ENCODE data around the gene ARHGEF28.

The ARHGEF28 gene

DNA sequence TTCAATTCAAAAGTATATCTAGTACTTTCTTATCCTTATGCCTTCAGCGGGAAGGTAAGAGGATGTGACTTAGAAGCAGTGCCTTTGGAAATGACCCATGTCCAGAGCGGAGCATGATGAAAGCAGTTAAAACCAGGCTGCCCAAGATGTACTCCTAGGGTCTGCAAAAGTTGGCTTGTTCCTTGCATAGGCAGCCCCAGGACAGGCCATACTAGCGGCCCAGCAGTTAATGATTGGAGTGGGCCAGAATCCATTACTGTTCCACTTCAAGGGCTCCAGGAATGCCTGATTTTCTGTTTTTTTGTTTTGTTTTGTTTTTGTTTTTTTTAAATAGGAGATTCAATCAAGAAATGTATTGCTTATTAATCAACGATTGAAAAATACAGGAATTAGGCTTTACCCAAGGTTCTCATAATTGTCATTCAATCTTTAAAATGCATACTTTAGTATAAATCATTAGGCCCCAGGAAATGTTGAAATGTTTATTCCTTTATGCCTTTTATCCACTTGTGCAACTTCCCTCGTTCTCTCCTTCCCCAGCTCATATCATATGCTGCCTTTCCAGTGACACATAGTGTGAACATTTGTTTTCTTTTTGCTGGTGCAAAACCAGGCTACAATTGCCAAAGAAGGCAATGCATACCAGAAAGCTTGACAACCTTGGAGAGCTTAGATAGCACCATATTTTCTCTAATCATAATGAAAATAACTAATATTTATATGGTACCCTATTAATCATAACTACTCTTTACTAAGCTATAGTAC lies 190.8 kb downstream of the ARHGEF28 start:
- H3K27ac Mint-ChIP-seq, result no peak overlapping the region
- H3K4me3 Mint-ChIP-seq, result no peak overlapping the region
- no peaks in the 10 kb centered on the region for H3K9me3 Mint-ChIP-seq
- no peaks in the 10 kb centered on the region for H3K4me1 Mint-ChIP-seq
- H3K27me3 Mint-ChIP-seq, result peaks cover 13% of the 10 kb centered on the region
- DNase-seq (ENCODE audit: low spot score in 2 of 2) (no peak), ATAC-seq (ENCODE audit: low read depth) (no peak)
- no peaks in the 10 kb centered on the region for H3K36me3 Mint-ChIP-seq

DNA sequence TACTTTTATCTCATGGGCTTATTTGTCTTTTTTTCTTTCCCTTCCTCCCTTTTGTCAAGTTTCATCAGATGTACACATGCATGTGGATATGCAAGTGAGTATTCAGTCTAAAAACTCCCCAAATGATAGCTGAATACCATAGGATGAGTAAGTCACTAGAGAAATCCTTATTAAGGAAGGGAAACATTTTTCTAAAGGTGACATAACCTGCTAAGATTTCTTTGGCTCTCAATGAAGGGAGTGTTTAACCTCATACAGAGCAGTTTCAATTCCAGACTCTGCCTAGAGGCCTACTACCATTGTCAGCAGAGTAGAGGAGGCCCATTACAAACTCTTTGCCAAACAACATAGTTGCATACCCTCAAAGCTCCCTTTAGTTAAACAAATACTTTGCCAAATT lies 192.4 kb downstream of the ARHGEF28 start:
- DNase-seq (ENCODE audit: low spot score in 2 of 2), result no peak

DNA sequence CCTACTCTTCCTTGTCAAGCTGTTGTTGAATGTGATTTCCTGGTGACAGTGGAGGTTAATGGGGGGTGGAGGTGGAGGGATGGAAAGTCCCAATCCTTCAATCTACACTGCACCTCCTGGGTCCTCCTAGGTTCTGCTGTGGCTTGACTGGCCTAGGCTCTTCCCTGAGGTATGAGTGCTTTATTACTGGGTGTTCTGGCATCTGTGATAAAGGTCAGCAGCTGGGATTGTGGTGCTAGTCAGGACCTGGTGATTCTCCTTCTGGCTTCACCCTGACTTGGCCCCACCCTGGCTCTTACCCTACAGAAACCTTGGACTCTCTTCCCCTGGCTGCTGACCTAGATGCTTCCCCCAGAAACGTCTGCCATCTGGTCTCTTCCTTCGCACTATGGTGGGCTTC lies 194.3 kb downstream of the ARHGEF28 start:
- Mint-ChIP-seq H3K27ac (no peak overlapping the region), H3K4me3 (no peak overlapping the region), H3K9me3 (no peaks in the 10 kb centered on the region), H3K36me3 (no peaks in the 10 kb centered on the region), H3K4me1 (no peaks in the 10 kb centered on the region), H3K27me3 (peaks cover 3% of the 10 kb centered on the region)
- ATAC-seq (ENCODE audit: low read depth), result no peak
- DNase-seq (ENCODE audit: low spot score in 2 of 2), result no peak

More for the DNA sequence above, 192.4 kb downstream of the ARHGEF28 start:
- H3K27ac Mint-ChIP-seq, result no peak overlapping the region
- no peak overlapping the region for H3K4me3 Mint-ChIP-seq
- no peaks in the 10 kb centered on the region for H3K9me3 Mint-ChIP-seq
- no peaks in the 10 kb centered on the region for H3K36me3 Mint-ChIP-seq
- H3K27me3 Mint-ChIP-seq, result peaks cover 6% of the 10 kb centered on the region
- H3K4me1 Mint-ChIP-seq, result no peaks in the 10 kb centered on the region
- ATAC-seq (ENCODE audit: low read depth), result no peak

- Mint-ChIP-seq H3K27me3 (peaks cover 2% of the 10 kb centered on the region), H3K9me3 (no peaks in the 10 kb centered on the region), H3K4me3 (no peak overlapping the region), H3K4me1 (no peaks in the 10 kb centered on the region), H3K27ac (no peak overlapping the region), H3K36me3 (no peaks in the 10 kb centered on the region)
- no peak for DNase-seq (ENCODE audit: low spot score in 2 of 2)
- no peak for ATAC-seq (ENCODE audit: low read depth)
These were observed 195.0 kb downstream of the ARHGEF28 start for GRCh38 chr5:73821003-73821402.

DNA sequence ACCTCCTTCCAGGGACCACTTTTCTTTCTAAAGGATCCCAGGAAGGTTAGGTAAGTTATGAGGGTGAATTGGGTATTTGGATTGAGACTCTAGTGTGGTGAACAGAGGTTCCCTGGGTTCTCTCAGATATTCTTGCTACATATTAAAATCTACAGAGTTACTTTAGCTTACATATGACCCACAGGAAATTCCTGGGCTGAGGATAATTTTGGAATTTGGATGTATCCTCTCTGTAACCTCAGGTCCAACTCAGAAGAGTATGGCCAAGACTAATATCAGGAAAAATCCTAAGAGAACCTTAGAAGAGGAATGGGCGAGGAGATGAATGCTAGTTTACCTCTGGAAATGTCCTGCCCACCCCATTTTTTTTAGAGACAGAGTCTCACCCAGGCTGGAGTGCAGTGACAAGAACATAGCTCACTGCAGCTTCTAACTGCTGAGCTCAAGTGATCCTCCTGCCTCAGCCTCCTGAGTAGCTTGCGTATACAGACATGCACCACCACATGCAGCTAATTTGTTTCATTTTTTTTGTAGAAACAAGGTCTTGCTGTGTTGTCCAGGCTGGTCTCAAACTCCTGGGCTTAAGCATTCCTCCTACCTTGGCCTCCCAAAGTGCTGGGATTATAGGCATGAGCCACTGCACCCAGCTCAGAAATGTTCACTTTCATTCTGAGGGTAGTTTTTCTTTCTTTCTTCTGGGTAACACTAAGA lies 196.4 kb downstream of the ARHGEF28 start:
- Mint-ChIP-seq H3K27ac (no peak overlapping the region), H3K27me3 (peaks cover 2% of the 10 kb centered on the region), H3K4me1 (no peaks in the 10 kb centered on the region), H3K9me3 (no peaks in the 10 kb centered on the region), H3K36me3 (no peaks in the 10 kb centered on the region), H3K4me3 (no peak overlapping the region)
- no peak for ATAC-seq (ENCODE audit: low read depth)
- DNase-seq (ENCODE audit: low spot score in 2 of 2), result no peak

DNA sequence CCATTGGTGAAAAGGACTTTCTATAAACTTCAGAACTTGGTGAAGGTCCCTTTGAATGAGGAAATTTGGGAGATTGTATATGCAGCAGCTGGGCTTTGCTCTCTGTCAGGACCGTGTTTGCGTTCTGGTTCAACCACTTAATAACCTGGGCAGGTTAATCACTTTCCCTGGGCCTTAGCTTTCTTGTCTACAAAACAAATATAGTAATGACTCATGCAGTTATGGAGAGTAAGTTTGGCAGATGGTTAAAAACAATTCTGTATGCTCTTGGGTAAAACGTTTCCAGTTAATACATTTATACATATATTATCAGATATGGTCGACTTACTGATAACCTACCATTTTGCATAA lies 197.0 kb downstream of the ARHGEF28 start:
- Mint-ChIP-seq H3K36me3 (no peaks in the 10 kb centered on the region), H3K27me3 (no peaks in the 10 kb centered on the region), H3K27ac (no peak overlapping the region), H3K4me1 (no peaks in the 10 kb centered on the region), H3K4me3 (no peak overlapping the region), H3K9me3 (no peaks in the 10 kb centered on the region)
- ATAC-seq (ENCODE audit: low read depth), result no peak
- no peak for DNase-seq (ENCODE audit: low spot score in 2 of 2)

GRCh38 chr5:73823508-73823925 lies 197.5 kb downstream of the ARHGEF28 start:
- H3K4me3 Mint-ChIP-seq, result no peak overlapping the region

DNA sequence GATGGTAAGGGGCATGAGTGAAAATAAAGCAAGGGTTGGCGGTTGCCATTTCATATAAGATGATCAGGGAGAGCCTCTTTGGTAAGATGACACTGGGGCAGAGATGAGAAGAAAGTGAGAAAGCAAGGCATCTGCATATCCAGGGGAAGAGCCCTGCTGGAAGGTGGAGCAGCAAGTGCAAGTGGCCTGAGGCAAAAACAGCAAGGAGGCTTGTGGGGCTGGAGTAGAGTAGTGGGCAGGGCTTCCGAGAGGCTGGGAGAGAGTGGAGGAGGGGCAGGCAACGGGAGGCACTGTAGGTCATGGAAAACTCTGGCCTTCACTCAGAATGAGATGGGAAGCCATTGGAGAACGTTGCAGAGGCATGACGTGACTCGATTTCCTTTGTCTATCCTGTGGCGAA lies 199.2 kb downstream of the ARHGEF28 start:
- no peaks in the 10 kb centered on the region for H3K4me1 Mint-ChIP-seq
- H3K9me3 Mint-ChIP-seq, result no peaks in the 10 kb centered on the region
- no peaks in the 10 kb centered on the region for H3K36me3 Mint-ChIP-seq

More at GRCh38 chr5:73823508-73823925, 197.5 kb downstream of the ARHGEF28 start:
- no peak for DNase-seq (ENCODE audit: low spot score in 2 of 2)
- H3K9me3 Mint-ChIP-seq, result no peaks in the 10 kb centered on the region
- ATAC-seq (ENCODE audit: low read depth), result no peak
- H3K4me1 Mint-ChIP-seq, result no peaks in the 10 kb centered on the region
- no peak overlapping the region for H3K27ac Mint-ChIP-seq
- H3K36me3 Mint-ChIP-seq, result no peaks in the 10 kb centered on the region
- H3K27me3 Mint-ChIP-seq, result no peaks in the 10 kb centered on the region

DNA sequence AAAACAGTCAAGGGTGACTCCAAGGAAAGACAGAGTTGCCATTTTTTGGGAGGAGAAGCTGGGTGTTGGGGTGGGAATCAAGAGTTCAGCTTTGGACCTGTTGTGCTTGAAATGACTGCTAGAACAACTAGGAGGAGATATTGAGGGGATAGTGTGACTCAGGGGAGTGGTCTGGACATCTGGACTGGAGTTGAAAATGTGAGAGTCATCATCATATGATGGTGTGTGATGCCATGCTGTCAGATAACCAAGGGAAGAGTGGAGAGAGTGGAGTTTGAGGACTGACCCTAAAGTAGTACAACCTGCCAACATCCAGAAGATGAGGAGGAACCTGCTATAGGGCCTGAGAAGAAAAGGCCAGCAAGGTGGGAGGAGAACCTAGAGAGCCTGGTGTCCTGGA lies 199.7 kb downstream of the ARHGEF28 start:
- H3K4me1 Mint-ChIP-seq, result no peaks in the 10 kb centered on the region
- no peaks in the 10 kb centered on the region for H3K9me3 Mint-ChIP-seq
- no peak overlapping the region for H3K27ac Mint-ChIP-seq
- no peak for ATAC-seq (ENCODE audit: low read depth)
- no peak overlapping the region for H3K4me3 Mint-ChIP-seq
- DNase-seq (ENCODE audit: low spot score in 2 of 2), result no peak
- H3K27me3 Mint-ChIP-seq, result no peaks in the 10 kb centered on the region
- no peaks in the 10 kb centered on the region for H3K36me3 Mint-ChIP-seq

More for the DNA sequence above, 199.2 kb downstream of the ARHGEF28 start:
- DNase-seq (ENCODE audit: low spot score in 2 of 2) (no peak), ATAC-seq (ENCODE audit: low read depth) (no peak)
- Mint-ChIP-seq H3K27ac (no peak overlapping the region), H3K4me3 (no peak overlapping the region), H3K27me3 (no peaks in the 10 kb centered on the region)

- no peaks in the 10 kb centered on the region for H3K4me1 Mint-ChIP-seq
- H3K27ac Mint-ChIP-seq, result no peak overlapping the region
- H3K27me3 Mint-ChIP-seq, result no peaks in the 10 kb centered on the region
- ATAC-seq (ENCODE audit: low read depth) (no peak), DNase-seq (ENCODE audit: low spot score in 2 of 2) (no peak)
- no peaks in the 10 kb centered on the region for H3K36me3 Mint-ChIP-seq
- H3K9me3 Mint-ChIP-seq, result no peaks in the 10 kb centered on the region
- H3K4me3 Mint-ChIP-seq, result no peak overlapping the region
These were observed 200.5 kb downstream of the ARHGEF28 start for GRCh38 chr5:73826301-73827105.

DNA sequence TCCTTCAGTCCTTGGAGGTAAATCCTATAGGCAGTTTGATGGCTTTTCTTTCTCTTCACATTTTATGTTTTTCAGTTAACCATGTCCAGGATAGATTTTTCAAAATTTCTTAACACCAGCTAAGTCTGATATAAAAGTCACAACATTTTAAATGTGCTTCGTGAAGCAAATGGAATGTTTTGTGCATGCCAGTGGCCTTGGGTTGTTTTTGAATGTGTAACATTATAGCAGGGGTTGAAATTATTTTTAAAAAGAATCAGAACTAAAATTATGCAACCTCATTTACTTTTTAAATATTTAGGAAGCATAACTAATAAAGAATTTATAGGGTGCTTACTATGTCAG lies 201.1 kb downstream of the ARHGEF28 start:
- Mint-ChIP-seq H3K27ac (no peak overlapping the region), H3K4me3 (no peak overlapping the region)

GRCh38 chr5:73828465-73828864 lies 202.5 kb downstream of the ARHGEF28 start:
- ATAC-seq (ENCODE audit: low read depth), result no peak
- Mint-ChIP-seq H3K27me3 (no peaks in the 10 kb centered on the region), H3K36me3 (no peaks in the 10 kb centered on the region), H3K9me3 (no peaks in the 10 kb centered on the region), H3K27ac (no peak overlapping the region), H3K4me3 (no peak overlapping the region), H3K4me1 (no peaks in the 10 kb centered on the region)
- DNase-seq (ENCODE audit: low spot score in 2 of 2), result no peak

More for the DNA sequence above, 201.1 kb downstream of the ARHGEF28 start:
- DNase-seq (ENCODE audit: low spot score in 2 of 2) (no peak), ATAC-seq (ENCODE audit: low read depth) (no peak)
- Mint-ChIP-seq H3K27me3 (no peaks in the 10 kb centered on the region), H3K36me3 (no peaks in the 10 kb centered on the region), H3K4me1 (no peaks in the 10 kb centered on the region), H3K9me3 (no peaks in the 10 kb centered on the region)

- no peaks in the 10 kb centered on the region for H3K36me3 Mint-ChIP-seq
- H3K9me3 Mint-ChIP-seq, result no peaks in the 10 kb centered on the region
- no peaks in the 10 kb centered on the region for H3K4me1 Mint-ChIP-seq
- ATAC-seq (ENCODE audit: low read depth) (no peak), DNase-seq (ENCODE audit: low spot score in 2 of 2) (no peak)
- no peak overlapping the region for H3K4me3 Mint-ChIP-seq
- no peaks in the 10 kb centered on the region for H3K27me3 Mint-ChIP-seq
- H3K27ac Mint-ChIP-seq, result no peak overlapping the region
These were observed 204.7 kb downstream of the ARHGEF28 start for GRCh38 chr5:73830646-73831045.

DNA sequence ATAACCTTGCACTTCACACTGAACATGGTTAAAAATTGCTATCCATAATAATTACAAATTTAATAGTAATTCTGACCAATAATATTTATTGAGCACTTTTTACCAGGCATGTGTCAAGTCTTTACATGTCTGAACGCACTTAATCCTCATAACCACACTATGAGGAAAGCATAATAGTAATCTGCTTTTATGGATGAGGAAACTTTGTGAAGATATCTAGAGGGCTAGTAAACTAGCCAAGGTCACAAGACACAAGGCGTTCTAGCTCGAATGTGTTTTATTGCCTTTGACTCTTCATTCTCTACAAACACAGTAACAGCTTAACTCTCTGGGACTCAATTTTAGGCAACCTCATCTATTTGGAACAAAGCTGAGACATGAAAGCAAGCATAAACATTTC lies 205.1 kb downstream of the ARHGEF28 start:
- H3K27me3 Mint-ChIP-seq, result no peaks in the 10 kb centered on the region
- H3K4me3 Mint-ChIP-seq, result no peak overlapping the region
- DNase-seq (ENCODE audit: low spot score in 2 of 2) (no peak), ATAC-seq (ENCODE audit: low read depth) (no peak)
- no peaks in the 10 kb centered on the region for H3K4me1 Mint-ChIP-seq
- no peaks in the 10 kb centered on the region for H3K36me3 Mint-ChIP-seq
- H3K27ac Mint-ChIP-seq, result no peak overlapping the region
- no peaks in the 10 kb centered on the region for H3K9me3 Mint-ChIP-seq

All from memory B cell (primary cell).